Epithelial cell of proximal tubule (primary cell): ENCODE data around the gene CGNL1. TPM values are rescaled to one million over a fixed set of nuclear protein-coding genes. Genes with fewer than 3 reads are reported as not detected.

Experiments used
- DNase-seq: peaks from one replicate; pipeline ENCODE4 v3.0.0-alpha.2; 2011; ENCODE audit warnings: low read depth
- H3K4me3 ChIP-seq: 2 replicates; pipeline ENCODE4 v1.5.1; 2011; ENCODE audit warnings: low read depth, mild to moderate bottlenecking, low read length
- total RNA-seq: library from RNA; depleted of rRNA; stranded (reverse); fragments of >200 nt; gene quantifications from 2 replicates; pipeline ENCODE4 v1.2.3, GENCODE V29; 2015
- TF ChIP-seq, protein P1 (sequence below): conservative IDR thresholded peaks from 2 replicates; pipeline ENCODE4 v1.5.1; 2012; ENCODE audit warnings: low read depth, mild to moderate bottlenecking, low read length

Gene CGNL1
- total RNA-seq, 1 donor from 2014 or later: 3.2 TPM

- no peak for DNase-seq
- no peak overlapping the region for H3K4me3 ChIP-seq
- TF ChIP-seq, protein P1, sequence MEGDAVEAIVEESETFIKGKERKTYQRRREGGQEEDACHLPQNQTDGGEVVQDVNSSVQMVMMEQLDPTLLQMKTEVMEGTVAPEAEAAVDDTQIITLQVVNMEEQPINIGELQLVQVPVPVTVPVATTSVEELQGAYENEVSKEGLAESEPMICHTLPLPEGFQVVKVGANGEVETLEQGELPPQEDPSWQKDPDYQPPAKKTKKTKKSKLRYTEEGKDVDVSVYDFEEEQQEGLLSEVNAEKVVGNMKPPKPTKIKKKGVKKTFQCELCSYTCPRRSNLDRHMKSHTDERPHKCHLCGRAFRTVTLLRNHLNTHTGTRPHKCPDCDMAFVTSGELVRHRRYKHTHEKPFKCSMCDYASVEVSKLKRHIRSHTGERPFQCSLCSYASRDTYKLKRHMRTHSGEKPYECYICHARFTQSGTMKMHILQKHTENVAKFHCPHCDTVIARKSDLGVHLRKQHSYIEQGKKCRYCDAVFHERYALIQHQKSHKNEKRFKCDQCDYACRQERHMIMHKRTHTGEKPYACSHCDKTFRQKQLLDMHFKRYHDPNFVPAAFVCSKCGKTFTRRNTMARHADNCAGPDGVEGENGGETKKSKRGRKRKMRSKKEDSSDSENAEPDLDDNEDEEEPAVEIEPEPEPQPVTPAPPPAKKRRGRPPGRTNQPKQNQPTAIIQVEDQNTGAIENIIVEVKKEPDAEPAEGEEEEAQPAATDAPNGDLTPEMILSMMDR: no peak
Measured at GRCh38 chr15:57352535-57353316, 23.6 kb upstream of the CGNL1 start.

GRCh38 chr15:57353317-57353804 is 22.9 kb upstream of the CGNL1 start:
- TF ChIP-seq, protein P1: no peak
- DNase-seq: no peak
- H3K4me3 ChIP-seq: no peak overlapping the region

DNA sequence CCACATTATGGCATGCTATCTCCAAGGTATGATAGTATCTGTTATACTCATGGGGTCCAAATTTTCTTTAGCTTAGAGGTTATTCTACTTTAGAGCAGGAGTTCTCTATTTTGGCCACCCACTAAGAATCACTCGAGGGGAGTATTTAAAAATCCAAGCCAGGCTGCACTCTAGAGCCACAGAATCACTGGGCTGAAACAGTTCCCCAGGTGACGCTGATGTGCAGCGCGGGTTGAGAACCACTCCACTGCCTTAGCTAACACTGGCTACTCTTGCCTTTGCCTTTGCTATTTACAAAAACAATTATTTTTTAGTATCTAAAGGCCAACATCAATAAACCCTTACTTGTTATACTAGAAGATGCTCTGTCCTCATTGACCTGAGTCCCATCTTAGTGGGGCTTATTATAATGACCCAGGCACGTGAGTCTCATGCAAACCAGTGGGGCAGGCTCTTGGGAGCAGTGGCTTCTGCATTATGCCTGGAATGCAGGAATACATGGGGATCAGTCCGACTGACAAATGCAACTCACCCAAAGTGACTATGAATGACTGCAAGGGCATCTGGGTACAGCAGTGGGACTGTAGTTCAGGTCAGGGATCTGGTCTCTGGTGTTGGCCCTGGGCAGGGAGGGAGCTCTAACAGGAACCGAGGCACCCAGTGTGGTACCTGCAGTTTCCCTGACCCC is 21.7 kb upstream of the CGNL1 start:
- TF ChIP-seq, protein P1: no peak
- DNase-seq: no peak
- no peak overlapping the region for H3K4me3 ChIP-seq

DNA sequence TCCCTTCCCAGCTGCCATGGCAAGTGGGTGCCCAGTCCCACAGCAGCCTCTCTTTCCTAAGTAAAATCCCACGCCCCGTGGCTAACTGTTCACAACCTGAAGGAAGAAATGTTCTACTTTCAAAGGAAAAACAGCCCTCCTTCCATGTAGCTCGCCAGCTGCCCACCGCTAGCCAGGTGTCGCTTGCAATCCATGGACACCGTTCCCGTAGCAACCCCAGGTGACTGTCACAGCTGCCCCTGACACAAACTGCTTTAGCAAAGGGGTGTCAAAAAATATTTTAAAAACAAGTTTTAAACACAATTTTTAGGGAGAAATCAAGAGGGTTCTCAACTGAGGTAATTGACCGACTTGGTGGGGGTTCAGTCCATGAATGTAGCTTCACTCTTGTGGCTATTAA is 21.0 kb upstream of the CGNL1 start:
- TF ChIP-seq, protein P1: no peak
- H3K4me3 ChIP-seq: no peak overlapping the region

DNA sequence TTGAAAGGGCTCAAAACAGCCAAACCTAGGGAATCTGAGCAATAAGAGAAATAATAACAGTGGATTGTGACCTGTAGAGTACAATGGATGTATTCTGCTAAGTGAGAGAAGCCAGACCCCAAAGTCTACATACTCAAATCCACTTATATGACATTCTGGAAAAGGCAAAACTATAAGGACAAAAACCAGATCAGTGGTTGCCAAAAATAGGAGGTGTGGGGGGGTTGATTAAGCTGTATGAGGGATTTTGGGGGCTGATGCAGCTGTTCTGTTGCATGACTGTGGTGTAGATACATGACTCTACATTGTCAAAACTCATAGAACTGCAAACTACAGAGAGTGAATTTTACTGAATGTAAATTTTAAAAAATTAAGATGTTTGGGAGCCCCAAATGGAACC is 20.1 kb upstream of the CGNL1 start:
- no peak for DNase-seq
- H3K4me3 ChIP-seq: no peak overlapping the region
- TF ChIP-seq, protein P1: no peak

More for the DNA sequence above, 21.0 kb upstream of the CGNL1 start:
- DNase-seq: no peak

- no peak overlapping the region for H3K4me3 ChIP-seq
- peak; percentile 59 for DNase-seq
- TF ChIP-seq, protein P1: no peak
Measured at GRCh38 chr15:57356636-57357035, 19.7 kb upstream of the CGNL1 start.
